Activated T-cell treated with anti-CD3 and anti-CD28 coated beads for 1 hour (primary cell): ENCODE data around the gene TAF6.
A peak's percentile ranks its signal among the peaks of the same experiment; 100 is the strongest.

Experiments
- DNase-seq: peaks from one replicate; pipeline ENCODE4 v3.0.0-alpha.2; 2020; ENCODE audit warnings: low read depth

TAF6 gene

DNA sequence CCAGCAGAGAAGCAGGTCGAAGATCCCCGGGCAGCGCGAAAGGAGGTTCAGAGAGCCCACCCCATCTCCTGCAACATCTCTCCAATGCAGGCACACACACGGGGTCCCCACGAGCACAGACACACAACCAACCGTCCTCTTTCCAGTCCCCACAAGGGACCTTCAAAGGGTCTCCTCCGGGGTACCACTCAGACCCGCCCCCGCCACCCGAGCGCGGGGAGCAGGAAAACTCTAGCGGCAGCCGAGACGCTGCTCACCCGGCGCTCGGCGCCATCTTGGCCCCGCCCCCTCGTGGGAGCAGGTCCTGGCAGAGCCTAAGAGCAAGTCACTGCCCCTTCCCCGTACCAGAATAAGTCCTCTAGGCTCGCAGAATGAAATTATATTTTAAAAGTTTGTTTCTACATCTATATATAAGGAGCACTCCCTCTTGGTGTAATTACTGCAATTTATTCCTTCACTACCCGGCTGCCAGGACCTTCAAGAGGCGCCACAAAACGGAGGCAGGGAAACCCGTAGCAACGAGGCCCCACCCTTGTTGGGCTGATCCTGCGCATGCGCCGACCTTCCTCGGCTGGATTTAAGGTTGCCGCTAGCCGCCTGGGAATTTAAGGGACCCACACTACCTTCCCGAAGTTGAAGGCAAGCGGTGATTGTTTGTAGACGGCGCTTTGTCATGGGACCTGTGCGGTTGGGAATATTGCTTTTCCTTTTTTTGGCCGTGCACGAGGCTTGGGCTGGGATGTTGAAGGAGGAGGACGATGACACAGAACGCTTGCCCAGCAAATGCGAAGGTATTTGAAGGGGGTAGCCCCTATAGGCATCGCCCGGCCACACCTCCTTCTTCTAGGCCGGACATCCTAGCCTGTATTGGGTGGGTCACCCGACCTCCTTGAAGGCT lies at the start of gene TAF6, which contains the start of gene CNPY4:
Gene TAF6, minus strand, starts transcription at position 287 of the 898 bp plus-strand sequence. CDS start 5,149 bp downstream, outside the sequence.
Gene CNPY4, plus strand, starts transcription at position 563 of the 898 bp plus-strand sequence. Its CDS starts 111 bp downstream, at position 674.
- DNase-seq: peak; percentile 95

DNA sequence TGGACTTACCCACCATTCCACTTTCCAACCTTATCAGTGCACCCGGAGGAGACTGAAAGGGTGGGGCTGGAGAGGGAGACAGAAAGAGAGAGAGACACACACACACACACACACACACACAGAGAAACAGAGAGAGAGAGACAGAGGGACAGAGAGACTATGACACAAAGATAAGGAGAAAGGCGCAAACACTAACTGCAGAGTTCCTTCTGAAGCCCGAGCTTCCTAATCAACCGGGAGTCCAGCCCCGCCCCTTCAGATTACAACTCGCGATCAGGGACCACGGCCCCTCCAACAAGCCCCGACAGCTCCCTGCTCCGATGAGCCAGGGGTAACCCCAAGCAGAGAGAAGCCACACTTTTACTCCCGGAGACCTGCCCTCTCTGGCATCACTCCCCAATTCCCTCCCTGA lies 48.8 kb upstream of the TAF6 start:
- no peak for DNase-seq

DNA sequence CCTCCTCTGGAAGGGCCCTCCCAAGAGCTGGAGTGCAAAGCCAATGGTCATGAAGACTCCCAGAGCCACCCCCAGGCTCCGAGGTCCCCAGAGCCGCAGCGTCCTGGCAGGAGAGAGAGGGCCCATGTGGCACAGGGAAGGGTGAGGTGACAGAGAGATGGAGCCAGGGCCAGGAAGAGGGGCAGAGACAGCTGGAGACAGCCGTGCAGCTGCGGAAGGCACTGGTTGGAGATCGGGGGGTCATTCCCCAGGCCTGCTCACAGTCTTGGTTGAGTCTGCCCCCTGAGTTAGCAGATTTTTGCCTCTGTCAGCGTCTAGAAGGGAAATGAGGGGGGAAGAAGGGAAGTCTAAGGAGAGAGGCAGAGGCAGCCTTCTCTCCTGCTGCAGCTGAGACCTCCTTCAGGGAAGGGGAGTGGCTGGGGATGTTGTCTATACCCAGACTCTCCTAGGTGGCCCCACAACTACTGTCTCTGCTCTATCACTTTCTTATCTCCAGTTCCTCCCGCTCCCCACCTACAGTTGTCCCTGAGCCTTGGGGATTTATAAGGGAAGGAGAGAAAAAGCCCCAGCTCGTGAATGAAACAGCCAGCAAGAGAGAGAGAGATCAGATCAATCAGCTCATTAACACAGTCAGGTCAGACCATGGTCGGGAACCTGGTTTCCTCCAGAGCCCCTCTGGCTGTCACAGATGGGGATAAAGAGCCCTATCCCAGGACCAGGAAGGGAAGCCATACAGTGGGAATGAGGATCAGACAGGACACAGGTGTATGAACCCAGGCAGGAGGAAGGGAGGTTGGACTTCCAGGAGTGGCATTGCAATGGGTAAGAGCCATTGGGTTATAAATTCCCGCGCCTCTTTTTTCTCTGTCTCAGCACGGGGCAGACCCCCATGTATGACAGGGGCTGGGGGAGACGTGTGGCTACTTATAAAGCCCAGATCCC lies 48.1 kb upstream of the TAF6 start:
- DNase-seq: no peak

DNA sequence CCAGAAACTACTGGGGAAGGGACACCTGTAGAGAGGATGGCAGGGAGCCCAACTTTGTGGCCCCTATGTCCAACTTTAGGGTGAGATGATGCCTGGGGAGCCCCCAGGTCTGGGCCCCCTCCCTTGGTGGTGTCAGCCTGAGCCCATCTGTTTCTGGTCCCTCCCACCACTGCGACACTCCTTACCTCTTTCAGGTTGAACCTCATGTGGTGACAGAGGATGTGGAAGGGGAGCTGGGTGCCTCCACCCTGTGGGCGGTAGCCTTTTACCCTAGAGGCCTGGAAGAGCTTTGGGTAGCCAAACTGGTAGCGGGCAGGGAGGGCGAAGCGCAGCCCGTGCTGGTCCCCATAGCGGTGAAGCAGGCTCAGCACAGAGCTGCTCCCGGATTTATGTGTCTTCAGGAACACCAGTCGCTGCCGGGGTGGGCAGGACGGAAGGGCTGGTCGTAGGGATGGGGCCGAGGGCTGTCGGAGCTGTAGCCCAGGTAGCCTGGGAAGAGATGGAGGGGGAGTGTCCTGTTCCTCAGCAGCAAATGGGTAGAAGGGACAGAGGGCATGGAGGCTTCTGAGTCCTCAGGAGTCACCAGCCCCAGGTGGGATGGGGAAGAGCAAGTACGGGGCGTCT lies 47.3 kb upstream of the TAF6 start:
- DNase-seq: no peak

DNA sequence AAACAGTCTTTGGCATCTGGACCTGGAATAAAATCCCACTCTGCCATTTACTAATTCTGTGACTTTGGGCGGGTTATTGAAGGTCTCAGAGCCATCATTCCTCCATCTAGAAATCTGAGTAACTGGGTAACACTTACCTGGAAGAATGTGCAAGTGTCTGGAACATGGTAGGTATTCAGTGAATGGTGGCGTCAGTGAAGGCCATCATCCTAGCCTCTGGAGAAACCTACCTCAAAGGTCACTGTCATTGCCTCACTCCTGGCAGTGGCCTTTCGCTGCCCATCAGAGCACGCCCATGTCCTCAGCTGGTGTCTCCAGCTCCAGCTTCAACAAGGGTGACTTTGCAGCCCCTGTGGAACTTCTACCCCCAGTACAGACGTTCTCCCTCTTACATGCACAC lies 44.7 kb upstream of the TAF6 start:
- DNase-seq: no peak

DNA sequence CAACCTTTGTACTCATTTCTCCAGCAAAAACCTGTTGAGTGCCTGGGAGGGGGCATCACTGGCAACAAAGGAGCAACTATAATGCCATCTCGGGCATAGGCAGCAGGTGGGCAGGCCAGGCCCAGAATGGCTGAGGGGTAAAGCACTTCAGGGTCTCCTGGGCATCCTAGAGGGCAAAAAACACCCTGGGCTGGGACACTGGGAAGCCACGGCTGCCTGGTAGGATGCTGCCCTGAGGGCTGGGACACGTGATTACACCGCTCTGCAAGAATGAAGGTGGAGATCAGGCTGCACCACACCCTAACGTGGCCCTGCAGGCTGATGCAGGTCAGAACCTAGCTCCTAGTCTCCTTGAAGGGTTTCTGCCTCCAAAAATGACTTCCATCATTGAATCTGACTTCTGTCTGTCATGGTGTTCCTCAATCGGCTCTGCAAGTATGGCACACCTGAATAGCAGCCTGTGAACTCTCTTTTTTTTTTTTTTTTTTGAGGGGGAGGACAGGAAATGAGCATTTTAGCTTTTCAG lies 43.9 kb upstream of the TAF6 start:
- DNase-seq: no peak

DNA sequence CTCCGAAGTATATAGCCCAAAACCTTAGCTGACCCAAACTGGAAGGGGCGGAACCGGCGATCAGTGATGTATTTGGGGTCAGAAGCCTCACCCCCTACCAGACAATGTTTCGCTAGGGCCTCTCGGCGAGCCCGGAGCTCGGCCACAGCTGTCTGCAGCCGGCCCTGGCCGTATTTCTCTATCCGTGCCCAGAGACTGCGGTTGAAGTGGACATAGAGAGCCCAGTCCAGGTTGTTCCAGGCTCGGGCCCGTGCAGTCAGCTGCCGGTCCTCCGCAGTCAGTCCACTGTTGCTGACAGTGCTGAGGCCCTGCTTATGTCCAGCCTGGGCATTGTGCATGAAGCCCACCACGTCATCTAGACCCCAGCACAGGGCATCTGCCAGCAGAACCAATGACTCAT lies 40.9 kb upstream of the TAF6 start:
- DNase-seq: no peak

DNA sequence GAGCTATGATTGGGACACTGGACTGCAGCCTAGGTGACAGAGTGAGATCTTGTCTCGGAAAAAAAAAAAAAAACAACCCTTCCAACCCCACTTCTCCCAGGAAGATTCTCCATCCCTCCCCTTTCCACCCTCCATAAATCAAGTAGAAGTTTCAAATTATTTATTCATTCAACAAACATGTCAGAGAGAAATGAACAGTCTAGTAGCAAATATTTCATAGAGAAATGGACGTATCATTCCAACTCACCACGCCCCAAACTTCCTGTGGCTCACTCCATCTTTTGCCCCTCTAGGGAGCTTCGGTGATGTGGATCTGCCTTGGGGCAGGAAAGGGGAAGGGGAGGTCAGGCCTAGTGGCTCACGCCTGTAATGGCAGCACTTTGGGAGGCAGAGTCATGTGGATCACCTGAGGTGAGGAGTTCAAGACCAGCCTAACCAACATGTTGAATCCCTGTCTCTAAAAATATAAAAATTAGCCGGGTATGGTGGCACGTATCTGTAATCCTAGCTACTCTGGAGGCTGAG lies 40.0 kb upstream of the TAF6 start:
- DNase-seq: no peak

DNA sequence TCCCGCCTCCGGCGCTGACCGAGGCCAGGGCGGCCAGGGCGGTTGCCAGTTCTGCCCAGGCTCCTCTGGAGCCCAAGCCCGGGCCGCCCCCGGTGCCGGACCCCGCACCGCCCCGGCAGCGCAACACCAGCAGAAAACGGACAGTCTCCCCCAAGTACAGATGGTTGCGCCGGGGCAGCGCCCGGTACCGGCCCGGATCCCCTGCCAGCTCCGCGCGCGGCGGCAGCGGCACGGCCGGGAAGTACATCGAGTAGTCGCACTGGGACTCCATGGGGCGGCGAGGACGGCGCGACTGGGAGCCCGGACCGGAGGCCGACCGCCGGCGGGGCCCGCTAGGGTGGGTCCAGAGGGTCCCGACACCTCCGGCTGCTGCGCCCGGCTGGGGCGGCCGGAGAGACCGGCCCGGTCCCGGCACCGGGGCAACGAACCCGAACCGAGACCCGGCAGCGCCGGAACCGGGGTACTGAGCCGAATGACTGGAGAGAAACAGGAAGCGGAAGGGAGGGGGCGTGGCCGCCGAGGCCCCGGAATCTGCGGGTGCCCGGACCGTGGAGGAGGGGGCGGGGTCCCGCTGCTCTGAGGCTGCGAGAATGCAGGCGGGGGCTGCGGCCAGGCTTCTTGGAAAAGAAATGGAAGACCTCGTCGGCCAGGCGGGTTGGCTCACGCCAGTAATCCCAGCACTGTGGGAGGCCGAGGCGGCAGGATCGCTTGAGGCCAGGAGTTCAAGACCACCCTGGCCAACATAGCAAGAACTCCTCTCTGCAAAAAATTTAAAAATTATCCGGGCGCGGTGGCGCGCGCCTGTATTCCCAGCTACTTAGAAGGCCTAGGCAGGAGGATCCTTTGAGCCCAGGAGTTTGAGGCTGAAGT lies 39.3 kb upstream of the TAF6 start, which contains the start of gene TRAPPC14:
Gene TRAPPC14, minus strand, starts transcription at position 495 of the 870 bp plus-strand sequence. Its CDS starts 224 bp downstream, at position 271.
- DNase-seq: peak; percentile 90

DNA sequence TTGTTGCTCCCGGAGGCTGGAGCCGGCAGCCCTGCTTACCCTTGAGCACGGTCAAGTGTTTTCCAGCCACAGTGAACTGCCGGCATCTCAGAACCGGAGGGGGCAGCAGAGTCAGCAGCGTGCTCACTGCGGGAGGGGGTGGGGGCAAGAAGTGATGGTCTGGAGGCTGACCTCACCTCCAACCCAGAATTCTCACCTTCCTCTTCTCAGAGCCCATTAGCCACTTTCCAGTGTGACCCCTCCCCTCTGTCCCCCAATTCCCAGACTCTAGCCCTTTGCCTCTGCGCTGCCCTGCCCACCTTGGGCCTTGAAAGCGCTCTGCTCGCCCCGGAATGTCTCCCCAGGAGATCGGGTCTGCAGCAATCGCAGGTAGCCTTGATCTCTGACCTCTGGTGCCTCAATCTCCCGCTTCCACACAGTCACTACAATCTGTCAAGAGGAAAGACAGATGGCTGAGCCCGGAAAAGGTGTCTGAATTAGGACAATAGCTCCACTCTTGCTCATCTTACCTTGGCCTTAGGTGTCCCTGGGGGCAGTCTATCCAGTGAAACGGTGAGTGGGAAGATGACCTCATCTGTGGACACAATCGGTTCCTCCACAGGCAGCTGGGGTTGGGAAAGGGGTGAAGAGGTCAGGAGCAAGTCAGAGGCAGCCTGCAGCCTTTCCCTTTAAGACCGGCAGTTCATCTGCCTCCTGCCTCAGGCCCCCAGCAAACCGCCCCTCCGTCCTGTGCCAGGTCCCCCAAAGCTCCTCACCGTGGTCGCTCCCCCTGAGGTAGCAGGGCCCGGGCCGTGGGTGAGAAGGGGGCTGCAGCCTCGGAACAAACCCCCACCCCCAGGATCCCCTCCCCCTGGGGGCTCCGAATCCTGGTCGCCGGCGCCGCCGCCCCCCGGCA lies 38.4 kb upstream of the TAF6 start:
- no peak for DNase-seq

DNA sequence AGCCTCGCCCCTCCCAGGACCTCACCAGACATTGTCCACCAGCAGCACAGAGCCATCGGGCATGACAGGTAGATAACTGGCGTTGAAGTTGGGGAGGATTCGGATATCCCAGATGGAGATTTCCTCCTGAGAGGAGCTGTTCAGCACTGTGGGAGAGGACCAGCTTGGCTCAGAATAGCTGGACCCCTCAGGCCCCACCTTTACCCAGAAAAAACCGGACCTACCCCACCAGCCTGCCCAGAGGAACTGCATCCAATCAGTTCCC lies 37.8 kb upstream of the TAF6 start:
- no peak for DNase-seq

DNA sequence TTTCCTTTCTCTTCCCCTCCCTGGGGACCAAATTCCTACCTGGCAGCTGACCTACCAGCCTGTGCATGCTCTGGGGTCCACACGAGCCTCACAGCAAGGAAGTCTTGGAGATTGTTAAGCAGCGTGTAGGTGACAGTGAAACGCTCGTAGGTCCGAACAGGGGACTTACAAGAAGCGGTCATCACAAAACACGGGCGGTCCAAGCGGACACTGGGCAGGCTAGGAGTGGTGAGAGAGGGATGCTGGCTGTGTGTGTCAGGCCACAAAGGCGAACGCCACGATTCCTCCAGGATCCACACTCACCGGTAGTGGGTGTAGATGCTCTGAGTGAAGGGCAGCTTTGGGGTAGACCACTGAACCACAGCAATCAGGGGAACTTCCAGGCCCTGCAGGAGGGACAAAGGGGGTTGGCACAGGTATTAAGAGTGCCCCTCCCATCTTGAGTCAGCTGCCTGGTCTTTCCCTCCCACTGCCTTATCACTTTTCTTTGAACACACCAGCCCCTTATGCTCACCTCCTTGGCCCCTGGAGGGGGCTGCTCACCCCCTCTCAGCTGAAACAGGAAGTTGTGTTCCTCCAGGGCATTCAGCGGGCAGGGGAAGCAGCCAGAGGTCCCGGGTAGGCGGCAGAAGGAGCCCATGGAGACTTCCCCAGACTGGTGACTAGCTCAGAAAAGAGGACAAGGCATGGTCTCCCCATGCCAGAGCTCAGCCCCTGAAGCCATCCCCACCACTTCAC lies 37.3 kb upstream of the TAF6 start:
- DNase-seq: no peak

DNA sequence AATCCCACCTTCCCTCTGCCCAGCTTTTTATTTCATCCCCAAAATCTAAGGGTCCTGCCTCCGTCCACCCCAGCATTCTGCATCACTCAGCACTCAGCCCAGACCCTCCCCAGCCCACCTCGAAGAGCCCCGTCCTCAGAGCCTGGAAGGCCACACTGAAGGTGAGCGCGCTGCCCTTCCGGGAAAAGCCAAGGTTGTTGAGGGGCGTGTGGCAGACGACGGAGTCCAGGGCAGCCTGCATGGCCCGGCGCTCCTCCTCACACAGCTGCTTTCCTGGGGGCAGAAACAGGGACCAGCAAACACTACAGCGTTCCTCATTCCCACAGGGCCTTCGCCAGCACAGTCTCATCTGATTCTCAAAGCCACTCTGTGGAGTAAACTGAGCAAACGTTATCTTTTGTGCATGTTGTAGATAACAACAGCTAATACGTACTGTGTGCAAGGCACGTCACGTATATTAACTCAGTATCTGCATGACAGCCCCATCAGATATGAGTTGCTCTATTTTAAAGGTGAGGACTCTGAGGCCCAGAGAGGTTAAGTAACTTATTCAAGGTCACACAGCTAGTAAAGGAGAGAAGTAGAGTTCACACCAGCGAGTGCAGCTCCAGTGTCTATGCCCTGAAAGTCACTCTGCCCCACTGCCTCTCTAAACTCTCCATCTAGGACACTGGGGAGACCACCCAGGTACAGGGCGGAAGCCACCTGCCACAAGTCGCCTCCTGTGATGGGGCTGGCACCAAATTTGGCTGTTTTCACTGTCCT lies 36.6 kb upstream of the TAF6 start:
- no peak for DNase-seq

DNA sequence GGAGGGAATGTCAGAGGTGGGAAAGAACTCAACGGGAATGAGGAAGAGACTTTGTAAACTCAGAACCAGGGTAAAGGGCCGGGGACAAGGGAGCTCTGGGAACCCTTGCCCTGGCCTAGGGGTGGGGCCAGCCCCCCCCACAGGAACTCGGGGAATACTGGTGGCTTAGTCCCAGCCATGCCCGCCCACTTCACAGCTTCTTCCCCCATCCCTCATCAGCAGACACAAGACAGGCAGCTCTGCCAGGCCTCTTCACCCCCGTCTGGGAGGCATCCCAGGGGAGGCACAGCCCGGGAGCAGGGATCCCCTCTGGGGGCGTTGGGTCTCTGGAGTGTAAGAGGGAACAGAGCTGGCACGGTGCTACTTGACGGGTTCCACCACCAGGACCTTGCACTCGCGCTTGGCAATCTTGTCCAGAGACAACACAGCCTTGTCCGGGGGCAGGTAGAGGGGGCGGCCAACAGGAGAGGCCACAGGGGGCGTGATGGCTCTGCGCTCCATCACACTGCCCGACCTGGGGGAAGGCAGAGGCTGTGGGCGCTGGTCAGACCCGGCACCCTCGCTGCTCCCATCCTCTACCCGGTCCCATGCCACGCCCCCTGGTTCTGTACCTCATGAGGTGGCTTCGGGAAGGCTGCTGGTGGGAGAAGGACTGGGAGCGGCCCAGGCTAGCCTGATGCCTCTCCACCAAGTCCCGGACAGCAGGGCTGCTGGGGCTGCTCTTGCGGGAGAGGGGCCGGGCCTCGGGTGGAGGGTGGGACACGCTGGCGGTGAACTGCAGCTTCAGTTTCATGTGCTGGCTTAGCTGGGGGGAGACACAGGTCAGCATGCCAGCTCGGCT lies 35.7 kb upstream of the TAF6 start:
- DNase-seq: no peak

DNA sequence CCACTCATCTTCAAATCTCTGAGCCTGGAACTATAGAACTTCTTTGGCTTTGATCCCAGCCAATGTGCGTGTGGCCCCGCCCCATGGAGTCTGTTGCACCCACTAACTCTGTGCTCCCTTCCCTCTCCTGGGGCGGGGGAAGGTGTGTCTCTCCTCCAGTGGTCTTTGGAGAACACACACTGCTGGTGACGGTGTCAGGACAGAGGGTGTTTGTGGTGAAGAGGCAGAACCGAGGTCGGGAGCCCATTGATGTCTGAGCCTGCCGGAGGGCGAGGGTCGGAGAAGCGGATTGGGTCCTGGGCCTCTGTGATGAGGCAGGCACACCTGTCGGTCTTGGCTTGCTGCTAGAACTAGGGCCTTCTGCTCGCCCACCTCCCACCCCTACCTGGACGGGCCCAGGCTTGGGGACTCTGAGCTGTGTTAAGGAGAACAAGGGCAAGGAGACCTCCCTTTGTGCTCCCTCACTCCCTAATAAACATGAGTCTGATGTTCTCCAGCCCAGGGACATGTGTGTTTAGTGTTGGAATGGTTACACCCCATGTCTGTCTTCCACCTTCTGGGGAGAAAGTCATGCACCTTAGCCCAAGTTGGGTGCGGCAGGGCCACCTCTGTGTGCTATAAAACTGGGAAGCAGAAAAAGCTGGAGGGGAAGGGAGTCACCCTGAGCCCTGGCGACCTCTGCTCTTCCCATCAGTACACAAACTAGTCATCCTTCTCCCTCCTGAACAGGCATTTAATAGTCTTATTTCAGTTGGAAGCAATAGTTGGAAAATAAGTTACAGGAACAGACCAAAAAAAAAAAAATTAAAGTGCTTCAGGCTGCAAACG lies 34.8 kb upstream of the TAF6 start:
- no peak for DNase-seq

DNA sequence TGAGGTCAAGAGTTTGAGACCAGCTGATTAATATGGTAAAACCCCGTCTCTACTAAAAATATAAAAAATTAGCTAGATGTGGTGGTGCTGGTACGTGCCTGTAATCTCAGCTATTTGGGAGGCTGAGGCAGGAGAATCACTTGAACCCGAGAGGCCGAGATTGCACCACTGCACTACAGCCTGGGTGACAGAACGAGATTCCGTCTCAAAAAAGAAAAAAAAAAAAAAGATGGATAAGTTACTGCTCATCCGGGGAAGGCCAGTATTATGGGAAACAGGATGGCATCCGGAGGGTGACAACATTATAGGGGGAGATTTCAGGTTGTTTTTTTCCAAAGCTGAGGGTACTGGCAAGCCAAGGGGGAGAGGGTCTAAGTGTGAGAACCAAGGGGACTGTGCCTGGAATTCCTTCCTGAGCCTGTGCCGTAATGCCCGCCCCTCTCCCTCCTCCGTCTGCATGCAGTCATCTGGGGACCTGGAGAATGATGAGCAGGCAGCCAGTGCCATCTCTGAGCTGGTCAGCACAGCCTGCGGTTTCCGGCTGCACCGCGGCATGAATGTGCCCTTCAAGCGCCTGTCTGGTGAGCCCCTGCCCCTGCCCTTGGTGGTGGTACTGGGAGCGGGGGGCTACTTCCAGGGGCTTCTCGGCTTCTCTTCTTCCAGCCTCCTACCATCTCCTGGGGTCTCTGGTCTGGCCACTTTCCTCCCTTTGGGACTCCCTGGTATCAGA lies 33.9 kb upstream of the TAF6 start:
- no peak for DNase-seq
